Right lobe of liver (tissue), 6 donors: ENCODE data around the gene SSRP1. TPM values are rescaled to one million over a fixed set of nuclear protein-coding genes. Genes with fewer than 3 reads are reported as not detected.
A peak's percentile ranks its signal among the peaks of the same experiment; 100 is the strongest.

Source experiments
- ATAC-seq, 4 donors: fragments of 200-7000 bp; cut with Tn5 transposase; one replicate each; pipeline ENCODE4 v1.9.1; 2020; ENCODE audit warnings: mild to moderate bottlenecking in 4 of 4, moderate library complexity in 4 of 4
- DNase-seq, 3 donors: peaks; one replicate each; pipeline ENCODE4 v3.0.0-alpha.2; 2020
- H3K27ac ChIP-seq, 3 donors: fragments of 200-600 bp; one replicate each; pipeline ENCODE4 v1.8.0; 2022
- H3K27me3 ChIP-seq, 2 donors: fragments of 200-600 bp; one replicate each; pipeline ENCODE4 v1.8.0; 2022
- H3K36me3 ChIP-seq, 4 donors: fragments of 200-600 bp; sonication (generic) in 1 of 4; one replicate each; pipeline versions ENCODE4 v1.5.1 to v1.8.0; 2017 to 2022; ENCODE audit warnings: control low read depth in 1 of 4
- H3K4me1 ChIP-seq, 4 donors: fragments of 200-600 bp; sonication (generic) in 1 of 4; one replicate each; pipeline versions ENCODE4 v1.5.1 to v1.8.0; 2017 to 2022; ENCODE audit warnings: control low read depth in 1 of 4
- H3K4me3 ChIP-seq, 3 donors: fragments of 200-600 bp; one replicate each; pipeline ENCODE4 v1.8.0; 2022
- H3K9me3 ChIP-seq, 4 donors: fragments of 200-600 bp; sonication (generic) in 1 of 4; one replicate each; pipeline versions ENCODE4 v1.5.1 to v1.8.0; 2017 to 2022; ENCODE audit warnings: control low read depth in 1 of 4
- POLR2A ChIP-seq: fragments of 450-650 bp; IDR thresholded peaks from one replicate; pipeline ENCODE4 v1.6.1; 2017; ENCODE audit warnings: antibody characterized with exemption, mild to moderate bottlenecking
- WGBS: methylation state at CpG from one replicate; pipeline ENCODE4 v1.1.6; 2018; ENCODE audit warnings: low coverage, low lambda C conversion rate; ENCODE audit not compliant: insufficient coverage; ENCODE audit errors: missing lambda C conversion rate; 5-methylcytosine and 5-hydroxymethylcytosine counted together
- intact Hi-C, 2 donors: fragments of 100-400 bp; cut with DNase I; formaldehyde crosslinking; loops; one replicate each; pipeline versions ENCODE4 v1.11.2 to v1.14.1; 2022
- total RNA-seq, 6 experiments: library from RNA; depleted of rRNA in 2 of 6; stranded (reverse); fragments of >200 nt in 2 of 6; fragmentation: NEBNext Ultra II Directional in 3 of 6; extraction: Animal tissue kit (Norgen Biotek cat#: 25700) in 3 of 6; gene quantifications; one replicate each; pipeline versions ENCODE4 v1.1.0 to v1.2.4, GENCODE V29; 2016 to 2023
- TF ChIP-seq, protein P1 (sequence below), 4 donors: fragments of 200-600 bp in 3 of 4; fragments of 450-650 bp in 1 of 4; IDR thresholded peaks; one replicate each; pipeline versions ENCODE4 v1.5.1 to v1.8.0; 2016 to 2022; ENCODE audit warnings: antibody characterized with exemption in 4 of 4, mild to moderate bottlenecking in 2 of 4
- donor health status: DM: no; HTN: yes; CAD: no.
- donor health status: DM: no; HTN: no; CAD: no.
- donor health status: DM: no; HTN: no; CAD: no.
- donor health status: DM: no; HTN: yes; CAD: no.
- donor health status: DM: no; HTN: yes; CAD: no.

The SSRP1 gene
- total RNA-seq, 6 experiments from 2014 or later: 24.5 to 47.9 (median 29.9) TPM

DNA sequence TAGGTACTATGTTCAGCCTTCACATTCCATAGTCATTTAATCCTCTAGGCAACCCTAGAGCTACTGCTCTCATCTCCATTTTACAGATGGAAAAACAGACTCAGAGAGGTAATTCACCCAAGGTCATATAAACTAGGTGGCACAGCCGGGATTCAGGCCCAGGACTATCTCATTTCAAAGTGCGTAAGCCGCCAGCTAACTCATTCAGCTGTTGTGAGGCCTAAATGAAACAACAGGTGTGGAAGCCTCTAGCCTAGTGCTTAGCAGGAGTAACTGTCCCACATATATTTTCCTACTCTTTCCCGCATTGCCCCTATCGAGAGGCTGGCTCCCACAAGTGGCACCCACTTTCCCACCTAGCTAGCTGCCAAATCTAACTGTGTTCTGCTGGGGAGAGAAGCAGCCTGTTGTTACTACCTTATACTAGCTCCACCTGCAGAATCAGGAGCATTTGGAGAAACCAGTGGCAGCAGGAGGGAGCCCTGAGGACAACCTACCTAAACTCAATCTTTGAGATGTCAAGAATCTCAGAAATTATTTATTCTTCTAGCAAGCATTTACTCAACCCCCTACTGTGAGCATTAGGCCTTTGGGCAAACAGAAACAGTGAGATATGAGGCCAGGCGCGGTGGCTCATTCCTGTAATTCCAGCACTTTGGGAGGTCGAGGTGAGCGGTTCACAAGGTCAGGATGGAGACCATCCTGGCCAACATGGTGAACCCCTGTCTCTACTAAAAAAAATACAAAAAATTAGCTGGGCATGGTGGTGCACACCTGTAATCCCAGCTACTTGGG lies 24.4 kb upstream of the SSRP1 start:
- TF ChIP-seq, protein P1, sequence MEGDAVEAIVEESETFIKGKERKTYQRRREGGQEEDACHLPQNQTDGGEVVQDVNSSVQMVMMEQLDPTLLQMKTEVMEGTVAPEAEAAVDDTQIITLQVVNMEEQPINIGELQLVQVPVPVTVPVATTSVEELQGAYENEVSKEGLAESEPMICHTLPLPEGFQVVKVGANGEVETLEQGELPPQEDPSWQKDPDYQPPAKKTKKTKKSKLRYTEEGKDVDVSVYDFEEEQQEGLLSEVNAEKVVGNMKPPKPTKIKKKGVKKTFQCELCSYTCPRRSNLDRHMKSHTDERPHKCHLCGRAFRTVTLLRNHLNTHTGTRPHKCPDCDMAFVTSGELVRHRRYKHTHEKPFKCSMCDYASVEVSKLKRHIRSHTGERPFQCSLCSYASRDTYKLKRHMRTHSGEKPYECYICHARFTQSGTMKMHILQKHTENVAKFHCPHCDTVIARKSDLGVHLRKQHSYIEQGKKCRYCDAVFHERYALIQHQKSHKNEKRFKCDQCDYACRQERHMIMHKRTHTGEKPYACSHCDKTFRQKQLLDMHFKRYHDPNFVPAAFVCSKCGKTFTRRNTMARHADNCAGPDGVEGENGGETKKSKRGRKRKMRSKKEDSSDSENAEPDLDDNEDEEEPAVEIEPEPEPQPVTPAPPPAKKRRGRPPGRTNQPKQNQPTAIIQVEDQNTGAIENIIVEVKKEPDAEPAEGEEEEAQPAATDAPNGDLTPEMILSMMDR (IDR thresholded peaks at IDR 0.05): no peak
- no peak for TF ChIP-seq POLR2A
- Histone ChIP-seq H3K36me3 (no peaks in the 10 kb centered on the region), H3K4me1 (peaks cover 0 to 5% (median 1%) of the 10 kb centered on the region in 4 donors), H3K4me3 (no peak overlapping the region), H3K27me3 (no peaks in the 10 kb centered on the region), H3K9me3 (no peaks in the 10 kb centered on the region), H3K27ac (no peak overlapping the region)
- intact Hi-C loops: no loop called here
- DNase-seq: no peak
- ATAC-seq: no peak
- 72% methylated on average over 3 of the region's 9 CpGs for WGBS

- Histone ChIP-seq H3K9me3 (no peaks in the 10 kb centered on the region), H3K27ac (no peak overlapping the region), H3K27me3 (no peaks in the 10 kb centered on the region), H3K36me3 (no peaks in the 10 kb centered on the region), H3K4me1 (peaks cover 0 to 5% (median 1%) of the 10 kb centered on the region in 4 donors), H3K4me3 (no peak overlapping the region)
- peak in 1 of 3 donors; percentile 34 for DNase-seq
- WGBS: no CpG with 5 or more reads among the region's 5 CpGs
- ATAC-seq: no peak
- intact Hi-C loops: no loop called here
- no peak for TF ChIP-seq POLR2A
- TF ChIP-seq, protein P1 (IDR thresholded peaks at IDR 0.05): no peak
These were observed 23.7 kb upstream of the SSRP1 start for GRCh38 chr11:57359396-57359795.

DNA sequence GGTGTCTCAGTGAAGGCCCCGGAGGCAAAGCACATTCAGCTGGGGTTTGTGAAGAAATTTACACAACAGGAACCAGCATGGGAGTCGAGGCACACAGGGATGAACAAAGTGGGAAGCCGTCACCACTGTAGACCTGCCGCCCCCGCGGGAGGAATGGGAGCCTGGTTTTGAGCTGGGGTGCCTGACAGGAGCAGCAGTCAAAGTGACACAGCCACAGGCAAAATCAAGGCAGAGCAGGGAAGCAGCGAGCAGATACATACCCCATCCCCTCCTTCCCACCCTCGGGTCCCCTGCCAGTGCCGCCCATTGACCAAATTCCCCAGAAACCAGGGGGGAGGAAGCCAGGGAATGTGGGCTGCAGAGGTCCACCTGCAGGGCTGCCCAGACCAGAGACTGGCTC lies 23.3 kb upstream of the SSRP1 start:
- 67% methylated on average over 1 of the region's 9 CpGs for WGBS
- no peaks in the 10 kb centered on the region for H3K9me3 ChIP-seq
- H3K27ac ChIP-seq: no peak overlapping the region
- no peaks in the 10 kb centered on the region for H3K36me3 ChIP-seq
- intact Hi-C loops: no loop called here
- H3K4me3 ChIP-seq: no peak overlapping the region
- DNase-seq (peak in 1 of 3 donors; percentile 27), ATAC-seq (no peak)
- peaks cover 0 to 5% (median 1%) of the 10 kb centered on the region in 4 donors for H3K4me1 ChIP-seq
- H3K27me3 ChIP-seq: no peaks in the 10 kb centered on the region
- TF ChIP-seq, protein P1 (IDR thresholded peaks at IDR 0.05): no peak
- TF ChIP-seq POLR2A: no peak

- Histone ChIP-seq H3K36me3 (no peaks in the 10 kb centered on the region), H3K4me1 (peaks cover 0 to 5% (median 1%) of the 10 kb centered on the region in 4 donors), H3K9me3 (no peaks in the 10 kb centered on the region), H3K4me3 (no peak overlapping the region), H3K27me3 (no peaks in the 10 kb centered on the region), H3K27ac (no peak overlapping the region)
- DNase-seq (peak in 1 of 3 donors; percentile 13), ATAC-seq (no peak)
- WGBS: 64% methylated on average over 7 of the region's 9 CpGs
- intact Hi-C loops: no loop called here
- TF ChIP-seq, protein P1 (IDR thresholded peaks at IDR 0.05): no peak
- TF ChIP-seq POLR2A: no peak
These were observed 22.9 kb upstream of the SSRP1 start for GRCh38 chr11:57358543-57358961.
